ENCODE data around the gene TMEM44. TPM values are rescaled to one million over a fixed set of nuclear protein-coding genes. Genes with fewer than 3 reads are reported as not detected.

The TMEM44 gene
- total and polyA plus RNA-seq, 2 of the 4 experiments (the other 2 are of a cell fraction): 9.7 to 24.2 TPM

DNA sequence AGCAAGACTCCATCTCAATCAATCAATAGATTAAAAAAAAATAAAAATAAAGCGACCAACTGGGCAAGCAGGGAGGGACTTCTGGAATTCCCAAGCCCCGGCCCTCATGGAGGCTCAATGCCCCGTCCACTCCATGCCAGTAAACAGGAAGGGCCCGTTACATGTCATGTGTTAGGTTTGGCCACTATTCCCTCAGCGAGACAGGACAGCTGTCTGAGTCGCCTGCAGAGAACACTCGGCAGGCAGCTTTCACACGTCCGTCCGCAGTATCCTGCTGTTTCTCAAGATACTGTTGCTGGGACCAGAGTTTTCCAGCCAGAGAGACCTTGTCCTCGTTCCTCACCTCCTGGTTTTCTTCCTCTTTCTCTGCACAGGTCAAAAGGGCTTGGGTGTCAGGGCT lies 18.0 kb downstream of the TMEM44 start:
- H3K56ac ChIP-seq (ENCODE audit: extremely low read depth, insufficient read depth, low read length): no peak overlapping the region
- CTCF ChIA-PET: interaction anchor here (0.8 to 1.3 kb wide), 2 partner anchors 10 to 21 kb away, joined by 3 read pairs; no protein-coding TSS in a partner anchor
- no peaks in the 10 kb centered on the region for H3K27me3 ChIP-seq (ENCODE audit: control insufficient read depth, insufficient read depth, low read length)
- H3K14ac ChIP-seq (replicated peaks; ENCODE audit: low read depth, low read length): no peak overlapping the region
- intact Hi-C loops (cut with micrococcal nuclease) (no loop called here), in situ Hi-C loops (cut with MboI; ENCODE audit: low sequenced_read_pairs) (no loop called here), dilution Hi-C loops (cut with HindIII; ENCODE audit: low sequenced_read_pairs, unreplicated experiment) (no loop called here)
- no peak overlapping the region for H2BK15ac ChIP-seq (ENCODE audit: low read depth, low read length)
- peaks cover 17% of the 10 kb centered on the region for H3K36me3 ChIP-seq (ENCODE audit: control insufficient read depth, insufficient read depth, low read length)
- no peaks in the 10 kb centered on the region for H4K20me1 ChIP-seq (ENCODE audit: insufficient read depth, low read length)
- no peak overlapping the region for H3K23ac ChIP-seq (ENCODE audit: low read depth, low read length)
- BruUV-seq (replicated peaks): no TSS peak
- H3K79me1 ChIP-seq (ENCODE audit: low read depth in 1 of 2, low read length in 2 of 2): peaks cover 0 to 3% of the 10 kb centered on the region in 2 experiments; a peak in 1 of 4 replicates
- H4K5ac ChIP-seq (ENCODE audit: low read depth, low read length): no peak overlapping the region
- H2AFZ ChIP-seq (replicated peaks; ENCODE audit: low read length, poor library complexity): no peak overlapping the region
- no peak overlapping the region for H3K27ac ChIP-seq (ENCODE audit: insufficient read depth, low read length)
- H2AK9ac ChIP-seq (replicated peaks; ENCODE audit: low read depth, low read length, poor library complexity): no peak overlapping the region
- TF ChIP-seq RFX5 (IDR thresholded peaks at IDR 0.05; ENCODE audit: low read depth, low read length) (no peak), BHLHE40 (IDR thresholded peaks at IDR 0.05; ENCODE audit: low read depth, low read length) (no peak), NFE2L2 (IDR thresholded peaks at IDR 0.05; ENCODE audit: low read depth, low read length) (no peak), RAD21 (IDR thresholded peaks at IDR 0.05; ENCODE audit: low read length) (no peak), SMC3 (IDR thresholded peaks at IDR 0.05; ENCODE audit: low read depth, low read length) (no peak), RCOR1 (IDR thresholded peaks at IDR 0.05; ENCODE audit: insufficient replicate concordance, low read length) (no peak), CEBPB (IDR thresholded peaks at IDR 0.05; ENCODE audit: low read depth, low read length) (no peak), MXI1 (IDR thresholded peaks at IDR 0.05; ENCODE audit: borderline replicate concordance, low read depth, low read length) (no peak), ELK1 (IDR thresholded peaks at IDR 0.05; ENCODE audit: borderline replicate concordance, low read depth, low read length) (no peak), USF2 (IDR thresholded peaks at IDR 0.05; ENCODE audit: low read depth, low read length) (no peak), MAZ (IDR thresholded peaks at IDR 0.05; ENCODE audit: borderline replicate concordance, low read depth, low read length) (no peak)
- TF ChIP-seq, protein P1, sequence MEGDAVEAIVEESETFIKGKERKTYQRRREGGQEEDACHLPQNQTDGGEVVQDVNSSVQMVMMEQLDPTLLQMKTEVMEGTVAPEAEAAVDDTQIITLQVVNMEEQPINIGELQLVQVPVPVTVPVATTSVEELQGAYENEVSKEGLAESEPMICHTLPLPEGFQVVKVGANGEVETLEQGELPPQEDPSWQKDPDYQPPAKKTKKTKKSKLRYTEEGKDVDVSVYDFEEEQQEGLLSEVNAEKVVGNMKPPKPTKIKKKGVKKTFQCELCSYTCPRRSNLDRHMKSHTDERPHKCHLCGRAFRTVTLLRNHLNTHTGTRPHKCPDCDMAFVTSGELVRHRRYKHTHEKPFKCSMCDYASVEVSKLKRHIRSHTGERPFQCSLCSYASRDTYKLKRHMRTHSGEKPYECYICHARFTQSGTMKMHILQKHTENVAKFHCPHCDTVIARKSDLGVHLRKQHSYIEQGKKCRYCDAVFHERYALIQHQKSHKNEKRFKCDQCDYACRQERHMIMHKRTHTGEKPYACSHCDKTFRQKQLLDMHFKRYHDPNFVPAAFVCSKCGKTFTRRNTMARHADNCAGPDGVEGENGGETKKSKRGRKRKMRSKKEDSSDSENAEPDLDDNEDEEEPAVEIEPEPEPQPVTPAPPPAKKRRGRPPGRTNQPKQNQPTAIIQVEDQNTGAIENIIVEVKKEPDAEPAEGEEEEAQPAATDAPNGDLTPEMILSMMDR (conservative IDR thresholded peaks at IDR 0.05; ENCODE audit: low read depth, low read length): no peak
- POLR2A ChIA-PET (ENCODE audit: unreplicated experiment): no interaction called here
- no peak overlapping the region for H3K4me3 ChIP-seq (ENCODE audit: insufficient read depth, low read depth, low read length)
- no peak overlapping the region for H2BK20ac ChIP-seq (ENCODE audit: low read depth, low read length)
- H3K18ac ChIP-seq (ENCODE audit: low read depth, low read length): no peak overlapping the region
- H4K8ac ChIP-seq (ENCODE audit: low read depth in 2 of 2, low read length in 2 of 2): no peak overlapping the region
- ATAC-seq (ENCODE audit: low read depth) (peak; percentile 13; the same call in 1 of the 2 replicates), DNase-seq (peak; percentile 13)
- WGBS, 2 experiments (ENCODE audit: extremely low coverage in 2 of 2, insufficient read length in 1 of 2): 81% methylated on average over 9 of the region's 11 CpGs; no CpG with 5 or more reads in 1 of the 2 experiments
- H3K9me1 ChIP-seq (ENCODE audit: insufficient read depth, low read length): no peaks in the 10 kb centered on the region; the same call in 1 of the 2 replicates
- H2BK5ac ChIP-seq (ENCODE audit: low read depth, low read length, poor library complexity, severe bottlenecking): no peak overlapping the region
- H3K4ac ChIP-seq (ENCODE audit: low read depth, low read length): no peak overlapping the region
- H4K91ac ChIP-seq (ENCODE audit: insufficient read depth, low read depth, low read length): no peak overlapping the region
- H3K4me1 ChIP-seq (ENCODE audit: control insufficient read depth, insufficient read depth, low read length): peaks cover 5% of the 10 kb centered on the region; the same call in 1 of the 2 replicates
- no peak overlapping the region for H3K4me2 ChIP-seq (ENCODE audit: low read depth, low read length)
- H3K9ac ChIP-seq (ENCODE audit: low read depth, low read length): no peak overlapping the region
- H2BK120ac ChIP-seq (ENCODE audit: low read depth, low read length): no peak overlapping the region
- no peaks in the 10 kb centered on the region for H3K9me3 ChIP-seq (ENCODE audit: control insufficient read depth, insufficient read depth, low read length)
- H2AK5ac ChIP-seq (ENCODE audit: low read depth, low read length): no peak overlapping the region; the same call in 1 of the 2 replicates
